GF-D8 (cell line): ENCODE measurements around the gene FCRLB.
A peak's percentile ranks its signal among the peaks of the same experiment; 100 is the strongest.
"Not testable (repeated sequence)": the region's sequence is repeated elsewhere in the genome, so short reads cannot be mapped to it uniquely, and the experiment has no call there.

ENCODE experiments used
- DNase-seq: peaks from one replicate; lab custom pipeline; 2025; lab: John Stamatoyannopoulos, UW

The FCRLB gene

GRCh38 chr1:161740921-161741320, 19.6 kb downstream of the FCRLB start:
- DNase-seq = no peak

- no peak for DNase-seq
Measured at GRCh38 chr1:161743231-161743630, 21.9 kb downstream of the FCRLB start.

GRCh38 chr1:161747801-161748200, 26.5 kb downstream of the FCRLB start:
- no peak for DNase-seq

- DNase-seq = peak; percentile 82
Measured at GRCh38 chr1:161749509-161750407, 28.4 kb downstream of the FCRLB start, which contains the start of gene DUSP12. DUSP12 (plus strand) TSS chr1:161749786; CDS start chr1:161749802, 16 bp downstream.

- no peak for DNase-seq
Measured at GRCh38 chr1:161763522-161764098, 42.3 kb downstream of the FCRLB start.

- peak; percentile 77 for DNase-seq
Measured at GRCh38 chr1:161766102-161766981, 45.0 kb downstream of the FCRLB start, which contains the start of gene ATF6. ATF6 (plus strand) TSS chr1:161766320; CDS start chr1:161766361, 41 bp downstream.

GRCh38 chr1:161768461-161768860, 47.1 kb downstream of the FCRLB start:
- no peak for DNase-seq

- DNase-seq = no peak
Measured at GRCh38 chr1:161768986-161769672, 47.8 kb downstream of the FCRLB start.

- not testable (repeated sequence) for DNase-seq
Measured at GRCh38 chr1:161769673-161770045, 48.3 kb downstream of the FCRLB start.

- DNase-seq = no peak
Measured at GRCh38 chr1:161770250-161770649, 48.9 kb downstream of the FCRLB start.

- DNase-seq = no peak
Measured at GRCh38 chr1:161771161-161771560, 49.8 kb downstream of the FCRLB start.

- no peak for DNase-seq
Measured at GRCh38 chr1:161771973-161772372, 50.6 kb downstream of the FCRLB start.

- DNase-seq = peak; percentile 78
Measured at GRCh38 chr1:161772397-161772796, 51.1 kb downstream of the FCRLB start.

- DNase-seq = no peak
Measured at GRCh38 chr1:161773791-161774190, 52.4 kb downstream of the FCRLB start.

- DNase-seq = no peak
Measured at GRCh38 chr1:161777261-161777660, 55.9 kb downstream of the FCRLB start.
